ENCODE results near the gene CEL. TPM values are rescaled to one million over a fixed set of nuclear protein-coding genes. Genes with fewer than 3 reads are reported as not detected.

Gene CEL
- total RNA-seq, 1 experiment from 2014 or later = 6.9 TPM

- DNase-seq (ENCODE audit: low read depth, low spot score) (no peak), ATAC-seq (no peak)
- H3K4me1 ChIP-seq (ENCODE audit: control insufficient read depth in 1 of 2, insufficient read depth in 2 of 2, low read length in 2 of 2) = peaks cover 8 to 36% of the 10 kb centered on the region in 2 experiments
- RAD21 ChIA-PET (ENCODE audit: low non-redundant PET in 1 of 2, low total read pairs in 2 of 2, uncharacterized antibody in 2 of 2, unreplicated experiment in 2 of 2) = no interaction called here
- POLR2A ChIA-PET = no interaction called here
- no peaks in the 10 kb centered on the region for H3K9me2 ChIP-seq (ENCODE audit: insufficient read depth)
- H4K20me1 ChIP-seq (ENCODE audit: insufficient read depth) = no peaks in the 10 kb centered on the region
- no peaks in the 10 kb centered on the region for H3K9me3 ChIP-seq (ENCODE audit: control insufficient read depth in 1 of 2, insufficient read depth in 1 of 2, low read depth in 1 of 2, low read length in 2 of 2)
- no peaks in the 10 kb centered on the region for H3K36me3 ChIP-seq (ENCODE audit: control insufficient read depth in 1 of 2, insufficient read depth in 2 of 2, low read length in 2 of 2)
- intact Hi-C loops (cut with micrococcal nuclease) = no loop called here
- CTCF ChIA-PET = no interaction called here
- H3K4me2 ChIP-seq (ENCODE audit: low read length) = no peak overlapping the region
- H3K79me2 ChIP-seq (ENCODE audit: insufficient read depth, low read length) = peaks cover 41% of the 10 kb centered on the region
- no peak overlapping the region for H2AFZ ChIP-seq (ENCODE audit: low read depth, low read length, poor library complexity, severe bottlenecking)
- BruUV-seq (replicated peaks) = no TSS peak
- H3K9ac ChIP-seq (ENCODE audit: low read length) = no peak overlapping the region
- TF ChIP-seq POLR2AphosphoS5 (IDR thresholded peaks at IDR 0.05; ENCODE audit: low read depth, low read length) (no peak), EGR1 (IDR thresholded peaks at IDR 0.05; ENCODE audit: low read depth) (no peak)
- no peak overlapping the region for H3K27ac ChIP-seq (ENCODE audit: low read depth, low read length)
- H3K4me3 ChIP-seq (replicated peaks in 1 of 2; ENCODE audit: low read depth in 1 of 2, low read length in 2 of 2) = no peak overlapping the region
- no peaks in the 10 kb centered on the region for H3K27me3 ChIP-seq (ENCODE audit: insufficient read depth, low read length)
These were observed 56.4 kb downstream of the CEL start for GRCh38 chr9:133118179-133118520.

GRCh38 chr9:133118568-133118967, 56.8 kb downstream of the CEL start:
- no peaks in the 10 kb centered on the region for H3K9me3 ChIP-seq (ENCODE audit: control insufficient read depth in 1 of 2, insufficient read depth in 1 of 2, low read depth in 1 of 2, low read length in 2 of 2)
- DNase-seq (ENCODE audit: low read depth, low spot score) (no peak), ATAC-seq (no peak)
- CTCF ChIA-PET = interaction anchor here (1.5 kb wide), 1 partner anchor 26 kb away, joined by 3 read pairs; no protein-coding TSS in a partner anchor
- no peak overlapping the region for H3K4me2 ChIP-seq (ENCODE audit: low read length)
- no peak overlapping the region for H3K9ac ChIP-seq (ENCODE audit: low read length)
- H3K9me2 ChIP-seq (ENCODE audit: insufficient read depth) = no peaks in the 10 kb centered on the region
- intact Hi-C loops (cut with micrococcal nuclease) = no loop called here
- H4K20me1 ChIP-seq (ENCODE audit: insufficient read depth) = no peaks in the 10 kb centered on the region
- POLR2A ChIA-PET = no interaction called here
- H3K4me1 ChIP-seq (ENCODE audit: control insufficient read depth in 1 of 2, insufficient read depth in 2 of 2, low read length in 2 of 2) = peaks cover 8 to 41% of the 10 kb centered on the region in 2 experiments
- H3K27ac ChIP-seq (ENCODE audit: low read depth, low read length) = no peak overlapping the region
- no TSS peak for BruUV-seq (replicated peaks)
- no peak overlapping the region for H3K4me3 ChIP-seq (replicated peaks in 1 of 2; ENCODE audit: low read depth in 1 of 2, low read length in 2 of 2)
- H3K79me2 ChIP-seq (ENCODE audit: insufficient read depth, low read length) = peaks cover 41% of the 10 kb centered on the region
- RAD21 ChIA-PET (ENCODE audit: low non-redundant PET in 1 of 2, low total read pairs in 2 of 2, uncharacterized antibody in 2 of 2, unreplicated experiment in 2 of 2) = interaction anchor here in 1 of 2 experiments (1.2 kb wide), 1 partner anchor 30 kb away, joined by 3 read pairs; no protein-coding TSS in a partner anchor
- H3K36me3 ChIP-seq (ENCODE audit: control insufficient read depth in 1 of 2, insufficient read depth in 2 of 2, low read length in 2 of 2) = no peaks in the 10 kb centered on the region
- H2AFZ ChIP-seq (ENCODE audit: low read depth, low read length, poor library complexity, severe bottlenecking) = no peak overlapping the region
- no peaks in the 10 kb centered on the region for H3K27me3 ChIP-seq (ENCODE audit: insufficient read depth, low read length)
- TF ChIP-seq EGR1 (IDR thresholded peaks at IDR 0.05; ENCODE audit: low read depth) (no peak), ZFX (IDR thresholded peaks at IDR 0.05) (no peak), EZH2phosphoT487 (IDR thresholded peaks at IDR 0.05; ENCODE audit: borderline replicate concordance) (no peak), CTCF (IDR thresholded peaks at IDR 0.05 in 2 of 3, conservative IDR thresholded peaks at IDR 0.05 in 1 of 3; ENCODE audit: borderline replicate concordance in 1 of 3, insufficient read depth in 1 of 3, low read depth in 2 of 3, low read length in 2 of 3) (no peak), ELF1 (IDR thresholded peaks at IDR 0.05; ENCODE audit: borderline replicate concordance, low read depth) (no peak), POLR2AphosphoS5 (IDR thresholded peaks at IDR 0.05; ENCODE audit: low read depth, low read length) (no peak), POLR2A (IDR thresholded peaks at IDR 0.05; ENCODE audit: borderline replicate concordance, extremely low read depth, insufficient read depth, insufficient read length) (no peak), EZH2 (IDR thresholded peaks at IDR 0.05) (no peak), CBX3 (IDR thresholded peaks at IDR 0.05; ENCODE audit: low read depth) (no peak), JUND (IDR thresholded peaks at IDR 0.05) (no peak), ZBTB33 (IDR thresholded peaks at IDR 0.05; ENCODE audit: extremely low read depth, insufficient replicate concordance, low read length) (no peak), ZNF274 (IDR thresholded peaks at IDR 0.05; ENCODE audit: low read depth, low read length) (no peak), YY1 (IDR thresholded peaks at IDR 0.05; ENCODE audit: extremely low read depth, insufficient replicate concordance, low read depth, low read length) (no peak), RAD21 (IDR thresholded peaks at IDR 0.05; ENCODE audit: low read depth) (no peak), CEBPB (IDR thresholded peaks at IDR 0.05; ENCODE audit: low read depth) (no peak), SRF (IDR thresholded peaks at IDR 0.05; ENCODE audit: low read depth) (no peak), MAX (IDR thresholded peaks at IDR 0.05) (no peak), TCF7L2 (IDR thresholded peaks at IDR 0.05; ENCODE audit: borderline replicate concordance, extremely low read depth, insufficient read depth, insufficient read length) (no peak)
